NB4 (cell line): ENCODE measurements around the gene MYO1F.

Experiments
- MAX ChIP-seq: IDR thresholded peaks from 2 replicates; pipeline ENCODE4 v1.6.1; 2011; ENCODE audit warnings: low read depth, low read length
- MYC ChIP-seq: IDR thresholded peaks from 2 replicates; pipeline ENCODE4 v1.6.1; 2011; ENCODE audit warnings: low read depth, low read length
- POLR2A ChIP-seq: IDR thresholded peaks from 2 replicates; pipeline ENCODE4 v1.6.1; 2011; ENCODE audit warnings: mild to moderate bottlenecking; ENCODE audit not compliant: insufficient read length; ENCODE audit errors: extremely low read depth
- TF ChIP-seq, protein P1 (sequence below): IDR thresholded peaks from one replicate; pipeline ENCODE4 v1.5.1; 2012; ENCODE audit warnings: low read depth, low read length

DNA sequence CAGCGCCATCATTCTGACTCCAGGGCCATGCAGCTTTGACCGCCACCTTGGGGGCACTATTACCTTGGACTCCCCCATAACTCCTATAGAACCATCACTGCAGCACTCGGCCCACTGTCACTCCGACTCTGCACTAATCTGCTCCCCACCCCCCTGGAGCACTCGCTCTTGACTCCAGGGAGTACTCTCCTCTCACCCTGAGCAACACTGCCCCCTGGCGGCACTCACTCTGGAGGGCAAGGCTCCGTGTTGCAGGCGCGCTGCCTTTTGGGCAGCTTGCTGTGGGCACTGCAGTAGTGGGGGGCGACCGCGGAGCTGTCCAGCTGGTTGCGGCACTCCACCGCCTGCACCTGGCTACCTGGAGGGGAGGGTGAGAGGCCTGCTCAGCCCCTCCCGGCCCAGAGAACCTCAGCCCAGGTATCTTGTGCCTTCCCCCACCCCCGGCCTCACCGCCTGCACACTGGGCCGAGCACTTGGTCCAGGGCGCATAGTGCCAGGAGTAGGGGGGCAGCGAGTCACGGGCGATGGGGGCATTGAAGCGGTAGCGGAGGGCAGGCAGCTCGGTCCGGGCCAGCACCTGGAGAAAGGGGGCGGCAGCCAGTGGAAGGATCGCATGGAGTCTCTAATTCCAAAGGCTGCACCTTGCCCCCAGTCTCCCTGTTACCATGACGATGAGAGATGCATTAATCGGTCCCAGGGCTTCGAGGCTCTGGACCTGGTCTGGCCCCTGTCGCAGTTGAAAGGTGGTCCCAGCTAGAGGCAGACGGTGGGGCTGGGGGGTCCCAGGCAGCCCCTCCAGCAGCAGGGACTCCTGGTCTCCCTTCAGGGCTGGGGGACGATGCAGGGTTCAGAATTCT, 8.9 kb upstream of the MYO1F start:
- TF ChIP-seq, protein P1, sequence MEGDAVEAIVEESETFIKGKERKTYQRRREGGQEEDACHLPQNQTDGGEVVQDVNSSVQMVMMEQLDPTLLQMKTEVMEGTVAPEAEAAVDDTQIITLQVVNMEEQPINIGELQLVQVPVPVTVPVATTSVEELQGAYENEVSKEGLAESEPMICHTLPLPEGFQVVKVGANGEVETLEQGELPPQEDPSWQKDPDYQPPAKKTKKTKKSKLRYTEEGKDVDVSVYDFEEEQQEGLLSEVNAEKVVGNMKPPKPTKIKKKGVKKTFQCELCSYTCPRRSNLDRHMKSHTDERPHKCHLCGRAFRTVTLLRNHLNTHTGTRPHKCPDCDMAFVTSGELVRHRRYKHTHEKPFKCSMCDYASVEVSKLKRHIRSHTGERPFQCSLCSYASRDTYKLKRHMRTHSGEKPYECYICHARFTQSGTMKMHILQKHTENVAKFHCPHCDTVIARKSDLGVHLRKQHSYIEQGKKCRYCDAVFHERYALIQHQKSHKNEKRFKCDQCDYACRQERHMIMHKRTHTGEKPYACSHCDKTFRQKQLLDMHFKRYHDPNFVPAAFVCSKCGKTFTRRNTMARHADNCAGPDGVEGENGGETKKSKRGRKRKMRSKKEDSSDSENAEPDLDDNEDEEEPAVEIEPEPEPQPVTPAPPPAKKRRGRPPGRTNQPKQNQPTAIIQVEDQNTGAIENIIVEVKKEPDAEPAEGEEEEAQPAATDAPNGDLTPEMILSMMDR: peak; percentile 99
- TF ChIP-seq POLR2A (no peak), MAX (peak; percentile 71), MYC (peak; percentile 68)
